PFSK-1 (cell line): ENCODE measurements around the gene LONP1.

ENCODE experiments used
- FOXP2 ChIP-seq: optimal IDR thresholded peaks from 2 replicates; pipeline ENCODE3; 2011; ENCODE audit warnings: borderline replicate concordance, control low read depth, inconsistent platforms; ENCODE audit not compliant: insufficient read depth; ENCODE audit errors: extremely low read length, extremely low read depth
- POLR2AphosphoS5 ChIP-seq: IDR thresholded peaks from 2 replicates; pipeline ENCODE4 v1.6.1; 2012; ENCODE audit warnings: low read depth, mild to moderate bottlenecking, control low read depth, low read length, moderate library complexity
- SIN3A ChIP-seq: IDR thresholded peaks from 2 replicates; pipeline ENCODE4 v1.6.1; 2012; ENCODE audit warnings: mild to moderate bottlenecking, low read length, moderate library complexity, borderline replicate concordance; ENCODE audit not compliant: insufficient read depth
- TAF1 ChIP-seq: IDR thresholded peaks from 2 replicates; pipeline ENCODE4 v1.6.1; 2012; ENCODE audit warnings: low read length, control low read depth, borderline replicate concordance; ENCODE audit not compliant: insufficient read depth
- TF ChIP-seq, protein P1 (sequence below), 2 experiments: IDR thresholded peaks; 2 replicates each; pipeline versions ENCODE4 v1.6.1 to v1.8.0; 2011 to 2012; ENCODE audit warnings: low read depth in 2 of 2, low read length in 2 of 2, control low read depth in 1 of 2, inconsistent platforms in 1 of 2, mild to moderate bottlenecking in 1 of 2, moderate library complexity in 1 of 2; ENCODE audit not compliant: insufficient read depth in 1 of 2

LONP1 gene

DNA sequence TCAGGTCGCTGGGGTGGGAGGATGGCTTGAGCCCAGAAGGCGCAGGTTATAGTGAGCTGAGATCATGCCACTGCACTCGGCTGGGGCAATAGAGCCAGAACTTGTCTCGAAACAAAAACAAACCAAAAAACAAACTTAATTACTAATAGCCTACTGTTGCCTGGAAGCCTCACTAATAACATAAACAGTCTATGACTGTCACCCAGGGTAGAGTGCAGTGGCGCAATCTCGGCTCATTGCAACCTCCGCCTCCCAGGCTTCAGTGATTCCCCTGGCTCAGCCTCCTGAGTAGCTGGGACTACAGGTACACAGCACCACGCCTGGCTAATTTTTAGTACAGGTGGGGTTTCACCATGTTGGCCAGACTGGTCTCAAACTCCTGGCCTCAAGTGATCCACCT lies 18.5 kb upstream of the LONP1 start:
- TF ChIP-seq FOXP2 (no peak), TAF1 (no peak), POLR2AphosphoS5 (no peak), SIN3A (no peak)
- TF ChIP-seq, protein P1, sequence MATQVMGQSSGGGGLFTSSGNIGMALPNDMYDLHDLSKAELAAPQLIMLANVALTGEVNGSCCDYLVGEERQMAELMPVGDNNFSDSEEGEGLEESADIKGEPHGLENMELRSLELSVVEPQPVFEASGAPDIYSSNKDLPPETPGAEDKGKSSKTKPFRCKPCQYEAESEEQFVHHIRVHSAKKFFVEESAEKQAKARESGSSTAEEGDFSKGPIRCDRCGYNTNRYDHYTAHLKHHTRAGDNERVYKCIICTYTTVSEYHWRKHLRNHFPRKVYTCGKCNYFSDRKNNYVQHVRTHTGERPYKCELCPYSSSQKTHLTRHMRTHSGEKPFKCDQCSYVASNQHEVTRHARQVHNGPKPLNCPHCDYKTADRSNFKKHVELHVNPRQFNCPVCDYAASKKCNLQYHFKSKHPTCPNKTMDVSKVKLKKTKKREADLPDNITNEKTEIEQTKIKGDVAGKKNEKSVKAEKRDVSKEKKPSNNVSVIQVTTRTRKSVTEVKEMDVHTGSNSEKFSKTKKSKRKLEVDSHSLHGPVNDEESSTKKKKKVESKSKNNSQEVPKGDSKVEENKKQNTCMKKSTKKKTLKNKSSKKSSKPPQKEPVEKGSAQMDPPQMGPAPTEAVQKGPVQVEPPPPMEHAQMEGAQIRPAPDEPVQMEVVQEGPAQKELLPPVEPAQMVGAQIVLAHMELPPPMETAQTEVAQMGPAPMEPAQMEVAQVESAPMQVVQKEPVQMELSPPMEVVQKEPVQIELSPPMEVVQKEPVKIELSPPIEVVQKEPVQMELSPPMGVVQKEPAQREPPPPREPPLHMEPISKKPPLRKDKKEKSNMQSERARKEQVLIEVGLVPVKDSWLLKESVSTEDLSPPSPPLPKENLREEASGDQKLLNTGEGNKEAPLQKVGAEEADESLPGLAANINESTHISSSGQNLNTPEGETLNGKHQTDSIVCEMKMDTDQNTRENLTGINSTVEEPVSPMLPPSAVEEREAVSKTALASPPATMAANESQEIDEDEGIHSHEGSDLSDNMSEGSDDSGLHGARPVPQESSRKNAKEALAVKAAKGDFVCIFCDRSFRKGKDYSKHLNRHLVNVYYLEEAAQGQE (IDR thresholded peaks at IDR 0.05; ENCODE audit: insufficient read depth in 1 of 2, low read depth in 2 of 2, low read length in 2 of 2), result no peak

DNA sequence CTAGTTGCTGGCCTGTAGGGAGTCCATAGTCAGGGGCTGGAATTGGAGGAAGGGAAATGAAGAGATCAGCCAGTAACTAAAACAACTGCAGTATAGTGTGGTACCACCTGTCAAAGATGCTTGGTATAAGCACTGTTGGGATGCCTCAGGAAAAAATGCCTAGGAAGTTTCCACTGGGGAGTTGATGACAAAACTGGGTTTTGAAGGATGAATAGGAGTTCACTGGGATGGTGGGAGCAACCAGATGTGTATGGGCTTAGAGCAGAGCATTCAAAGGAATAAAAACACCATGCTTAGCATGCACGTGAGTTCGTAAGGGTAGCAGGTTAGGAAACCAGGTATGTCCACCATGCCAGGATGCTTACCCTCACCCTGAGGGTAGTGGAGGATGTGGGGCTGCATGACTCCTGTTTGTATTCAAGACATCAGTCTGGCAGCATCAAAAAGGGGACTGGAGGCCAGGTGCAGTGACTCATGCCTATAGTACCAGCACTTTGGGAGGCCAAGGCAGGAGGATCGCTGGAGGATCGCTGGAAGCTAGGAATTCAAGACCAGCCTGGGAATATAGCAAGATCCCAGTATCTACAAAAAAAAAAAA lies 7.6 kb upstream of the LONP1 start:
- TF ChIP-seq, protein P1 (IDR thresholded peaks at IDR 0.05; ENCODE audit: insufficient read depth in 1 of 2, low read depth in 2 of 2, low read length in 2 of 2), result no peak
- TF ChIP-seq FOXP2, result no peak
- no peak for TF ChIP-seq TAF1
- no peak for TF ChIP-seq POLR2AphosphoS5
- TF ChIP-seq SIN3A, result no peak

DNA sequence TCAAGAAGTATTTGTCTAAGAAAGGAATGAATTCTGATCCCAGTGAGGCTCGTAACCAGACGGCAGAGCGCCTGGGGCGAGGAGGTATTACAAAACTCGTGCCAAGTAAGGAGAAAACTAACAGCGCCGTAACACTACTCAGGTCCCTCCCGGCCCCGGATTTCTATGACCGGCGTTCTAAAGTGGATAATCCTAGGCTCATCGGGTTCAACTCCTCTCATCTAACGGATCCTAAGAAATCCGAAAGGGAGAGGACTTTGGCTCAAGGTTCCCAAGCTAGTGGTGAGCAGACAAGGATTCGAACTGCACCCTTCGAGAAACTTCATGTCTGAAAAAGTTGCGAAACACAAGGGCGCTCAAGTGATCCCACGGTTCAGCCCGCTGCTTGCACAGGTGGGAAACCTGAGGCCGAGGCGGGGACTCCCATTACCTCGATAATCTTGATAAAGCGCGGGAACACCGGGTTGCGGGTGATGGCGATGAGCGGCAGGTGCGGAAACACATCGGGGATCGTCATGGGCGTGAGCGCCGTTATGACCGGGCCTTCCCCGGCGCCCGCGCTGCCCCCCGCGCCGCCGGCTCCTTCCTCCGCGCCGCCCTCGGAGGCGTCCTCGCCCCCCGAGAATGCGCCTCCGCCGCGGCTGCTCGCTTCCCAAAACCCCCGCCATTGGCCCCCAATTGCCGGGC lies 529 bp downstream of the LONP1 start:
- TF ChIP-seq SIN3A, result no peak
- no peak for TF ChIP-seq TAF1
- no peak for TF ChIP-seq POLR2AphosphoS5
- TF ChIP-seq, protein P1 (IDR thresholded peaks at IDR 0.05; ENCODE audit: insufficient read depth in 1 of 2, low read depth in 2 of 2, low read length in 2 of 2), result no peak
- TF ChIP-seq FOXP2, result no peak

DNA sequence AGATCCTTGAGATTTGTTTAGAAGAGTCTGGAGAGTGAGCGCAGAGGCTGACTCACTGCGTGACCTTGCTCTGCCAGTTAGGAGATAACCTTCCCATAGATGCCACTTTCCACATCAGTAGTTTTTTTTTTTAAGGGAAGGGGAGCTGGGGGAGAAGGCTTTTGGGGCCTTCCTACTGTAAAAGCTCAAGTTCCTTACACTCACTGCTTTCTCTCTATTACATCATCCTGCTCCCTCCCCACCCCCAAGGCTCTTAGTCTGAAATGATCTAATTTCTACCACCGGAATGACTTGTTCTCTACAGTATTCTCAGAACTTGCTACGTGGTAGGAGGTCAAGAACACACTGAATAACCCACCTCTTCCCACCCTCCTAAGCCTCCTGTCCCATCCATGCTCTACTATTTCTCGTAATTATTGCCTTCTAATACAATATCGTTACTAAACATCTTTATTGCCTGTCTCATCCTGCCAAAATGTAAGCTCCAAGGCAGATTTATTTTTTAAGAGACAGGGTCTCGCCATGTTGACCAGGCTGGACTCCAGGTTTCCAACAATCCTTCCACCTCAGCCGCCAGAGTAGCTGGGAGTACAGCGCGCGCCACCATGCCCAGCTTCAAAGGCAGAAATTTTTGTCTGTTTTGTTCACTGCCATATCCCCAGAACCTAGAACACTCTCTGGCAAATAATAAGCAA lies 1.2 kb downstream of the LONP1 start:
- TF ChIP-seq TAF1 (peak; percentile 68; the same call in 1 of the 2 replicates), FOXP2 (no peak), POLR2AphosphoS5 (peak; percentile 75), SIN3A (no peak)
- TF ChIP-seq, protein P1 (IDR thresholded peaks at IDR 0.05; ENCODE audit: insufficient read depth in 1 of 2, low read depth in 2 of 2, low read length in 2 of 2), result 0 out of 4 replicates have a peak, but pooled peaks of 1 of the 2 experiments have one; percentile 20
